HG02588 (cell line): ENCODE measurements around the gene TRMU.

Experiments
- ATAC-seq: cut with Tn5 transposase; IDR thresholded peaks from one replicate; pipeline ENCODE4 v1.9.1; 2021; ENCODE audit warnings: mild to moderate bottlenecking, moderate library complexity; ENCODE audit not compliant: unreplicated experiment

Gene TRMU

GRCh38 chr22:46336119-46337078 is 885 bp downstream of the TRMU start:
- ATAC-seq: no peak

GRCh38 chr22:46337870-46338269 is 2.4 kb downstream of the TRMU start:
- ATAC-seq: no peak

- no peak for ATAC-seq
These were observed 3.1 kb downstream of the TRMU start for GRCh38 chr22:46338636-46339035.

GRCh38 chr22:46339956-46340355 is 4.4 kb downstream of the TRMU start:
- ATAC-seq: no peak

GRCh38 chr22:46340676-46341075 is 5.2 kb downstream of the TRMU start:
- ATAC-seq: no peak

GRCh38 chr22:46346680-46347405 is 11.3 kb downstream of the TRMU start:
- ATAC-seq: no peak

GRCh38 chr22:46347646-46348045 is 12.1 kb downstream of the TRMU start:
- no peak for ATAC-seq

GRCh38 chr22:46348099-46348695 is 12.7 kb downstream of the TRMU start:
- ATAC-seq: no peak

- ATAC-seq: no peak
These were observed 13.7 kb downstream of the TRMU start for GRCh38 chr22:46349238-46349637.

GRCh38 chr22:46349681-46350080 is 14.2 kb downstream of the TRMU start:
- ATAC-seq: no peak

- no peak for ATAC-seq
These were observed 14.6 kb downstream of the TRMU start for GRCh38 chr22:46350121-46350520.

GRCh38 chr22:46350646-46351045 is 15.1 kb downstream of the TRMU start:
- no peak for ATAC-seq

GRCh38 chr22:46351131-46351735 is 15.7 kb downstream of the TRMU start:
- ATAC-seq: no peak

- ATAC-seq: no peak
These were observed 16.3 kb downstream of the TRMU start for GRCh38 chr22:46351767-46352166.

- ATAC-seq: no peak
These were observed 16.8 kb downstream of the TRMU start for GRCh38 chr22:46352276-46352675.

- ATAC-seq: no peak
These were observed 17.3 kb downstream of the TRMU start for GRCh38 chr22:46352691-46353386.

- ATAC-seq: no peak
These were observed 18.1 kb downstream of the TRMU start for GRCh38 chr22:46353483-46354105.

- no peak for ATAC-seq
These were observed 18.9 kb downstream of the TRMU start for GRCh38 chr22:46354176-46354992.

GRCh38 chr22:46354993-46355305 is 19.4 kb downstream of the TRMU start:
- ATAC-seq: no peak
